Progenitor cell of endocrine pancreas (in vitro differentiated cells): ENCODE data around the gene FSTL1. TPM values are rescaled to one million over a fixed set of nuclear protein-coding genes. Genes with fewer than 3 reads are reported as not detected.

Experiments used
- DNase-seq: peaks from one replicate; pipeline ENCODE4 v3.0.0; 2021; ENCODE audit warnings: low spot score; ENCODE audit not compliant: unreplicated experiment
- H3K27ac Mint-ChIP-seq: 2 replicates; pipeline ENCODE4 v1.8.0; 2021; ENCODE audit warnings: mild to moderate bottlenecking, moderate library complexity, mixed read lengths
- H3K27me3 Mint-ChIP-seq: 2 replicates; pipeline ENCODE4 v1.8.0; 2021; ENCODE audit warnings: mixed read lengths
- H3K36me3 Mint-ChIP-seq: 2 replicates; pipeline ENCODE4 v1.8.0; 2022; ENCODE audit warnings: mixed read lengths; ENCODE audit not compliant: insufficient read depth
- H3K4me1 Mint-ChIP-seq: 2 replicates; pipeline ENCODE4 v1.8.0; 2021; ENCODE audit warnings: low read depth, mixed read lengths
- H3K4me3 Mint-ChIP-seq: 2 replicates; pipeline ENCODE4 v1.8.0; 2021; ENCODE audit warnings: low read depth, mild to moderate bottlenecking, moderate library complexity, mixed read lengths
- H3K9me3 Mint-ChIP-seq: 2 replicates; pipeline ENCODE4 v1.8.0; 2021; ENCODE audit warnings: low read depth, mixed read lengths
- CTCF ChIP-seq: fragments of 200-600 bp; sonication (generic); IDR thresholded peaks from one replicate; pipeline ENCODE4 v1.5.0; 2021; ENCODE audit warnings: antibody characterized with exemption, mild to moderate bottlenecking; ENCODE audit not compliant: unreplicated experiment
- total RNA-seq: library from RNA; stranded (reverse); gene quantifications from 2 replicates; pipeline ENCODE4 v1.2.1, GENCODE V29; 2021

FSTL1 gene
- total RNA-seq, 1 donor from 2014 or later, result 210 TPM

DNA sequence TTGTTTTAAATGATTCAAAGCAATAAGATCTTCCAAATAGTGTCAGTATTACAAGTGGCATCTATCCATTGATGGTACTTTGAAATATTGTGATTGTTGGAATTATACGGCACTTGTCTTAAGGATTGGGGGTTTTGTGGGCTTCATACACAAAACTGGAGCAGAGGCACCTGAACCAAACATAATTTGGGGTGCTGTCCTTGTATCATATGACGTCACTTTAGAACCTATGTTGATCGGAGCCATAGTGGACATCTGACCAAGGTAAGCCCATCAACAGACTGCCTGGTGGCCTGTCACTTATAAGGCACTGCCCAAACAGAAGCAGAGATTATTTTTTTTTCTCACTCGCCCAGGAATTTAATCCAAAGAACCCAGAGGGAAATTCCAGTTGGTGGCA lies 98.8 kb downstream of the FSTL1 start:
- no peak for DNase-seq
- Mint-ChIP-seq H3K4me1 (peaks cover 11% of the 10 kb centered on the region), H3K27me3 (peaks cover 3% of the 10 kb centered on the region), H3K36me3 (no peaks in the 10 kb centered on the region), H3K4me3 (no peak overlapping the region), H3K9me3 (no peaks in the 10 kb centered on the region), H3K27ac (no peak overlapping the region)
- no peak for TF ChIP-seq CTCF

DNA sequence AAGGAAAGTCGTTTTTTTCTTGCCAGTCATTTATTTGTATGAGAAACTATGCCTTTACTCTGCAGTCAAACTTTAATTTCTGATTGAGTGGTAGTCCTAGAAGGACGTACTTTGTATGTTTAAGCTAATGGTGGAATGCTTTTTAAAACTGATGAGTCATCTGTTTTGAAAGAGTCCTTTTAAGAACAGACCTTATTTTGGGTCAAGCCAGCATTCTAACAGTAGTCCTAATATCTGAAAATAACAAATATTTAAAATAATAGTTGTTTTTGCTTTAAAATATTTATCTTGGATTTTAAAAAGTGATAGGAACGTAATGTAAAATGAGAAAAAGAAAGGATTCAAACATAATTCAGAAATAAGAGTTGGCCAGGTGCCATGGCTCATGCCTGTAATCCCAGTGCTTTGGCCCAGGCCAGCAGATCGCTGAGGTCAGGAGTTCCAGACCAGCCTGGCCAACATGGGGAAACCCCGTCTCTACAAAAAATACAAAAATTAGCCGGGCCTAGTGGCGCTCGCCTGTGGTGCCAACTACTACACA lies 100.3 kb downstream of the FSTL1 start:
- Mint-ChIP-seq H3K4me3 (peak overlapping the region; percentile 83), H3K36me3 (peaks cover 3% of the 10 kb centered on the region), H3K27me3 (peaks cover 3% of the 10 kb centered on the region), H3K4me1 (peaks cover 14% of the 10 kb centered on the region), H3K9me3 (no peaks in the 10 kb centered on the region), H3K27ac (no peak overlapping the region)
- no peak for DNase-seq
- TF ChIP-seq CTCF, result no peak

GRCh38 chr3:120349855-120350125 lies 101.0 kb downstream of the FSTL1 start:
- Mint-ChIP-seq H3K27ac (peak overlapping the region; percentile 96), H3K36me3 (peaks cover 3% of the 10 kb centered on the region)

DNA sequence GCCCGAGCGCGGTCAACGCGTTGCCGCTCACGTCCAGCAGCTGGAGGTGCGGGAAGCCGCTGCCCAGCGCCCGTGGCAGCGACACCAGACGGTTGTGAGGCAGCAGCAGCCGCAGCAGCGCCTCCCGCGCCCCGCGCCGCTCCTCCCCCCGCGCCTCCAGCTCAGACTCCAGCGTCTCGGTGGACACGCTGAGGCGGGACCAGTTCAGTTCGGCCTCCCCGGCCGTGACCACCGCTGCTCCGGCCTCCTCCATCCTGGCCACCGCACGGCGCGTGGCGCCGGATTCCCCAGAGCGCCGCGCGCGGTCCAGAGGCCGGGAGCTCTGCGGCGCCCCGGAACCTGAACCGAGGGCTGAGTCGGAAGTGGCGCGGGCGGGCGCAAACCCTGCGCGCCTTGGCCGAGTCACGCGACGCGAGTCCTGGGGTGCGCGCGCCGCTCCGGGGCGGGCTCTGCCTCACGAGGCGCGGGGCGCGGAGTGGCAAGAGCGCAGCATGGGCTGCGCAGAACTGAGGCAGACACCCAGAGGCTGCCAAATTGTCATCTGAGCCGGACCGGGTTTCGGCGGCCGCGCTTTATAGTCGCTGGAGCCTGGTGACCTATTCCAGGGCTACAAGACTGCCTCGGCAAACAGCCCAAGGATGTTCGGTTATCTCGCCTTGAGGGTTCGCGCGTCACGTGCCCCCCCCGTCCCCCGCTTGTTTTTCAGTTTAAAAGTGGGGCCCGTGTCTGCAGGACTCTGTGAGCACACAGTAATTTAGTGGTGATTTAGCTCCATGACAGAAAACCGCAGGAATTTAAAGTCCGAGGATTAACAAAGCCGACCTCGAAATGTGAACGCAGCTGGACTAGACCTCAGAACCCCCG lies 101.6 kb downstream of the FSTL1 start, which contains the start of gene LRRC58:
Gene LRRC58, minus strand, starts transcription at position 364 of the 864 bp plus-strand sequence. Its CDS starts 111 bp downstream, at position 253.
- TF ChIP-seq CTCF, result peak; percentile 44
- peak; percentile 72 for DNase-seq
- peaks cover 15% of the 10 kb centered on the region for H3K4me1 Mint-ChIP-seq
- H3K36me3 Mint-ChIP-seq, result peaks cover 3% of the 10 kb centered on the region
- no peaks in the 10 kb centered on the region for H3K9me3 Mint-ChIP-seq
- H3K4me3 Mint-ChIP-seq, result peak within 1 kb of the TSS; percentile 83
- H3K27ac Mint-ChIP-seq, result peak within 1 kb of the TSS; percentile 96
- no peaks in the 10 kb centered on the region for H3K27me3 Mint-ChIP-seq

More at GRCh38 chr3:120349855-120350125, 101.0 kb downstream of the FSTL1 start:
- Mint-ChIP-seq H3K4me3 (peak overlapping the region; percentile 83), H3K27me3 (peaks cover under 1% of the 10 kb centered on the region), H3K4me1 (peaks cover 15% of the 10 kb centered on the region), H3K9me3 (no peaks in the 10 kb centered on the region)
- no peak for TF ChIP-seq CTCF
- DNase-seq, result no peak

DNA sequence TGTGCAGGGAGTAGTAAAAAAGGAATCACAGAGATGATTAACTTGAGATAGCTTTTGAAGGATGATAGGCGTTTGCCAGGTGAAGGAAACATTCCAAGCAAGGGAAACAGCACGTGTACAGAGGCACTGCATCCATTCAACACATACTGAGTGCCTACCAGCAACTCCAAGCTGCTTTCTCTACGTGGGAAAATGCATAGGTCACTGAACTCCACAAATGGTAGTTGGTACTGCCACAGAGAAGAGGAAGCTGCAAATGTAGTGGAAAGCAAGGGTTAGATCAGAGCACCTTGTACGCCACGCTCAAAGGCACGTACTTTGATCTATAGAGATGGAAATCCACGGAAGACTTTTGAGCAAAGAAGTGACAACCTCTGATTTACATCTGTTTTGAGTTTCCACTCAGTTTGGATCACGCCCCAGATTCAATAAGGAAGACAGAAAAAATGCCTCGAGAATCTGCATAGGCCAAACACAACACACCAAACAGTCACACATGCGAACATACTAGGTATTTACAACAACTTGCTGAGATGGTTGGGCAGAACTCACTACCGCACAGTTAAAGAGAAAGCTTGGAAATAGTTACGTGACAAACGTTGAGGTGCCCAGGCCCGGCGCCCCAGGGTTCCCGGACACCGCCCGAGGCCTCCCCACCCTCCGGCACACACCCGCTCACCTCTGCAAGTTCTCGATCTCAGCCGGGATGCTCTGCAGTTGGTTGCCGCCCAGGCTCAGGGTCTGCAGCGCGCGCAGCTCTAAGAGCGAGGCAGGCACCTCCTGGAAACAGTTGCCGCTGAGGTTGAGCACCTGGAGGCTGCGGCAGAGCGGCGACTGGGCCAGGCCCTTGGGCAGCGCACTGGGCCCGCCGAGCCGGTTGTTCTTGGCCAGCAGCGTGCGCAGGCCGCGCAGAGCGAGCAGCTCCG lies 102.5 kb downstream of the FSTL1 start:
- peaks cover 3% of the 10 kb centered on the region for H3K36me3 Mint-ChIP-seq
- H3K4me1 Mint-ChIP-seq, result peaks cover 15% of the 10 kb centered on the region
- TF ChIP-seq CTCF, result no peak
- no peaks in the 10 kb centered on the region for H3K9me3 Mint-ChIP-seq
- DNase-seq, result peak; percentile 63
- peak overlapping the region; percentile 75 for H3K27ac Mint-ChIP-seq
- H3K27me3 Mint-ChIP-seq, result no peaks in the 10 kb centered on the region
- H3K4me3 Mint-ChIP-seq, result peak overlapping the region; percentile 83
